Choroid plexus epithelial cell (primary cell): Measurements from ENCODE around the gene ATCAY.

ENCODE experiments used
- DNase-seq: peaks from one replicate; pipeline ENCODE4 v3.0.0-alpha.2; 2010; ENCODE audit warnings: low read depth
- H3K4me3 ChIP-seq: 2 replicates; pipeline ENCODE4 v1.5.1; 2011; ENCODE audit warnings: low read depth, mild to moderate bottlenecking, control low read depth, low read length, moderate library complexity
- CTCF ChIP-seq: conservative IDR thresholded peaks from 2 replicates; pipeline ENCODE4 v1.5.1; 2011; ENCODE audit warnings: low read depth, mild to moderate bottlenecking, control low read depth, inconsistent platforms, low read length, moderate library complexity

ATCAY gene

GRCh38 chr19:3968556-3969434, 88.3 kb downstream of the ATCAY start:
- H3K4me3 ChIP-seq, result peak overlapping the region; percentile 97

GRCh38 chr19:3969435-3970312, 89.2 kb downstream of the ATCAY start:
- peak overlapping the region; percentile 97 for H3K4me3 ChIP-seq
- DNase-seq, result peak; percentile 82
- TF ChIP-seq CTCF, result peak; percentile 35

More at GRCh38 chr19:3968556-3969434, 88.3 kb downstream of the ATCAY start:
- TF ChIP-seq CTCF, result no peak
- DNase-seq, result peak; percentile 100

GRCh38 chr19:3970313-3970807, 89.9 kb downstream of the ATCAY start:
- peak overlapping the region; percentile 97 for H3K4me3 ChIP-seq
- no peak for DNase-seq
- no peak for TF ChIP-seq CTCF

GRCh38 chr19:3970808-3971598, 90.5 kb downstream of the ATCAY start, which contains the start of gene DAPK3:
Gene DAPK3, minus strand, starts transcription at chr19:3971099. Its CDS starts 1,364 bp downstream, at chr19:3969735.
- no peak for TF ChIP-seq CTCF
- DNase-seq, result peak; percentile 99
- peak within 1 kb of the TSS; percentile 97 for H3K4me3 ChIP-seq

- no peak for DNase-seq
- TF ChIP-seq CTCF, result no peak
- H3K4me3 ChIP-seq, result no peak overlapping the region
These were observed 94.7 kb downstream of the ATCAY start for GRCh38 chr19:3975144-3975543.

GRCh38 chr19:3975637-3976087, 95.2 kb downstream of the ATCAY start:
- DNase-seq, result no peak
- no peak for TF ChIP-seq CTCF

More at GRCh38 chr19:3975637-3976087, 95.2 kb downstream of the ATCAY start:
- H3K4me3 ChIP-seq, result no peak overlapping the region
